WTC11 (cell line): ENCODE measurements around the gene GHR.

Source experiments
- CTCF ChIP-seq: fragments of 200-600 bp; IDR thresholded peaks from 2 replicates; pipeline ENCODE4 v1.8.0; 2022; ENCODE audit warnings: antibody characterized with exemption
- MXD4 ChIP-seq: fragments of 250-450 bp; sonication (Bioruptor Pico); IDR thresholded peaks from 2 replicates; pipeline ENCODE4 v1.8.0; 2021; ENCODE audit warnings: mild to moderate bottlenecking, moderate library complexity, borderline replicate concordance
- TF ChIP-seq, protein P1 (sequence below): sonication (generic); formaldehyde crosslinking; IDR thresholded peaks from 2 replicates; pipeline ENCODE4 v1.8.0; 2022; ENCODE audit warnings: mild to moderate bottlenecking, missing genetic modification reagents

DNA sequence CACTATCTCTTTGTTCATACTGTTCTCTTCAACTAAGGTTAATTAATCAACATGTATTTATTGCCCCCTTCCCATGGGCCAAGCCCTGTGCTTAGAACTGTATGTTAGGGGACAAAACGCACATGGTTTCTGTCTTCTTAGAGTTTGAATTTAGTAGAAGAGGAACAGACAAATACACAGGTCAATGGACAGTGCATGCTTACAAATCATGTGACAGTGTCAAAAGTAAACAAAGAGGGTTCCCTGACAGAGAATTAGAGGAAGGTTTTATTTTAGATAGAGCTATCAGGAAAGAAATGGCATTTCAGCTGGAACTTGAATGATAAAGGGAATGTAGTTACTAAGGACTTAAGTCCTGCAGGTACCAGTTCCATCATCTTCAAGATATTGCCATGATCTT is 188.2 kb downstream of the GHR start:
- TF ChIP-seq MXD4 (CRISPR knock-in tag) (no peak), CTCF (no peak)
- TF ChIP-seq, protein P1, sequence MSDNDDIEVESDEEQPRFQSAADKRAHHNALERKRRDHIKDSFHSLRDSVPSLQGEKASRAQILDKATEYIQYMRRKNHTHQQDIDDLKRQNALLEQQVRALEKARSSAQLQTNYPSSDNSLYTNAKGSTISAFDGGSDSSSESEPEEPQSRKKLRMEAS (CRISPR knock-in tag), result no peak
